NT2/D1 (cell line): ENCODE measurements around the gene ABCF3.

ENCODE experiments used
- SUZ12 ChIP-seq: IDR thresholded peaks from 2 replicates; pipeline ENCODE4 v1.6.1; 2011; ENCODE audit not compliant: insufficient read length, insufficient read depth; ENCODE audit errors: extremely low read depth
- YY1 ChIP-seq: IDR thresholded peaks from 2 replicates; pipeline ENCODE4 v1.6.1; 2011; ENCODE audit not compliant: insufficient read length, insufficient read depth
- ZNF274 ChIP-seq: IDR thresholded peaks from 2 replicates; pipeline ENCODE4 v1.6.1; 2011; ENCODE audit warnings: mild to moderate bottlenecking, low read depth, low read length

- TF ChIP-seq YY1 (peak; percentile 62), ZNF274 (no peak), SUZ12 (no peak)
Measured at GRCh38 chr3:184186184-184186901, at the start of gene ABCF3.
